NCI-H345 treated with DMSO at 0.1 percent for 48 hours (cell line): ENCODE results near the gene CIT.
"Not testable (repeated sequence)": the region's sequence is repeated elsewhere in the genome, so short reads cannot be mapped to it uniquely, and the experiment has no call there.

Source experiments
- DNase-seq: peaks from one replicate; lab custom pipeline; 2025; ENCODE audit not compliant: unreplicated experiment; lab: John Stamatoyannopoulos, UW

CIT gene

DNA sequence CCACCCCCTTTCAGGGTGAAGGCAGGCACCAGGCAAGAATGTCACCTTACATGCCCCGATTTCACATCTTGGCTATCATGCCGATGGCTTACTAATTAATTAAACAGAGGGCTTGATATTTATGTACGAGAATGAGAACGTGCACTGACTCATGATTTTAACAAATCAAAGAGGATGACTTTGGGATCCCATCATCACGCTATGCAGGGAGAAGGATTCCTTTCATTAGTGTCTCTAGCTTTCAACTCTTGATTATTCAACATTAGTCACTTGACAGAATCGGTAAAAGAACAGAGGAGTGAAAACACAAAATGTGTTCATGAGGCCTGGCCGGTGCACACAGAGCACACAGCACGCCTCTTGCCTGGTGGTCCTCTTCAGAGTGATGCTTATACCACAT, 128.6 kb downstream of the CIT start:
- no peak for DNase-seq

DNA sequence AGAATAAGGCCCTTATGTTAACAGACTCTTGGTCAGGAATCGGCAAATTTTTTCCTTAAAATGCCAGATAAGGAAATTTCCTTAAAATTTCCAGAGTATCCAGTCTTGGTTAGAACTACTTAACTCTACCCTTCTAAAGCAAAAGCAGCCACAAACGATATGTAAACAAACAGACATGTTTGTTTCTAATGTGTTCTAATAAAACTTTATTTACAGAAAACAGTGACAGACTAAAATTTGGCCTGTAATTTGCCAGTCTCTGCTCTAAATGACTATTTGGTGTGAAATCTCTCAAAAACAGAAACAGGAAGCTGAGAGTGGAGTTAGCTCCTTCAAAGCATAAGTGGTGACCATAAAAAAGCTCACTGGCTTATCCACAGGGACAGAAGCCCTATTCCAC, 131.0 kb downstream of the CIT start:
- DNase-seq, result no peak

DNA sequence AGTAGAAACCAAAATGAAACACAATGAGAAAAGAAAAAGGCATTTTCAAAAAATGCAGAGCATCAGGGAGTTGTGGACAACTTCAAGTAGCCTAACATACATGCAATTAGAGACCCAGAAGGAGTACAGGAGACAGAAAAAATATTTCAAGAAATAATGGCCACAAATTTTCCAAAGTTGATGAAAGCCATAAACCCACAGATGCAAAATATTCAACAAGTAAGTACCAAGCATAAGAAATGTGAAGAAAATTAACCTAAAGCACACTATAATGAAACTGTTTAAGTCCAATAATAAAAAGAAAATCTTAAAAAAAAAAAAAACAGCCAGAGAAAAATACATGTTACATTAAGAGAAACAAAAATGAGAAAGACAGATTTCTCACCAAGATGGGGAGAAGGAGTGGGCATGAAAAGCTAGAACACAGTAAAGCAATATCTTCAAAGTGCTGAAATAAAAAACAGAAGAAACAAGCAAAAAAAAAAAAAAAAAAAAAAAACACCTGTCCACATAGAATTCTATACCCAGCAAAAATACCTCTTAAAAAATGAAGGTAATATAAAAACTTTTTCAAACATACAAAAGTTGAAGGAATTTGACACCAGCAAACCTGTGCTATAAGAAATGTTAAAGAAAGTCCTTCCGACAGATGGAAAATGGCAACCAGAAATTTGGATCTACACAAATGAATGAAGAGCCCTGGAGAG, 132.1 kb downstream of the CIT start:
- DNase-seq, result no peak

DNA sequence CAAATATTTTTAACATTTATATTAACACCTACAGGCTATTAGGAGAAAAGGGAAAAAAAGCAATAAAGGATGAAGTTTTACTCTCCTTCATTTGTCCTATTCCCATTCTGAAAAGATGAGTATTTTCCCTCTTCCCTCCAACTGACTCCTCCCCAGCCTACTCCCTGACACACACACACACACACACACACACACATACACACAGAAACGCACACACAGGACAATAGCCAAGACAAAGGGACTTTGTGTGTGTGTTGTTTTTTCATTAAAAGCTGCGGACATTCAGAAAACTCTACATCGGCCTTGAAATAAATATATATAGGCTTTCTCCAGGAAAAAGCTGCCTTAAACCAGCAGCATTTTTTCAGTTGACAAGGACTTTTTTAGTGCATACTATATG, 134.4 kb downstream of the CIT start:
- no peak for DNase-seq

DNA sequence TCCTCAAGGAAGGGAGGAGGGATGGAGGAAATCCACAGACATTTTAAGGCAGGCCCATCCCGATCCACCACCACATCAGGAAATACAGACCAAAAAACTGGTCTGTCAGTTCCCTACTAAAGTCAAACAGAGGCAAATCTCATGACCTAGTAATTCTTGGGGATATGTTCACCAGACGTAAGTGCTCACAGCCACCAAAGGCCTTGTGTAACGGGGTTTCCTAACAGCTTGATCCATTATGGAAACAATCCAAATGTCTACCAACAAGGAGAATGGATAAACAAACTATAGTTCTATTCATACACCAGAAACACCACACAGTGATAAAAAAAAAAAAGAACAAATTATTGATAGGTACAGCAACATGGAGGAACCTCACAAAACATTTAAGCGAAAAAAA, 136.3 kb downstream of the CIT start:
- no peak for DNase-seq

DNA sequence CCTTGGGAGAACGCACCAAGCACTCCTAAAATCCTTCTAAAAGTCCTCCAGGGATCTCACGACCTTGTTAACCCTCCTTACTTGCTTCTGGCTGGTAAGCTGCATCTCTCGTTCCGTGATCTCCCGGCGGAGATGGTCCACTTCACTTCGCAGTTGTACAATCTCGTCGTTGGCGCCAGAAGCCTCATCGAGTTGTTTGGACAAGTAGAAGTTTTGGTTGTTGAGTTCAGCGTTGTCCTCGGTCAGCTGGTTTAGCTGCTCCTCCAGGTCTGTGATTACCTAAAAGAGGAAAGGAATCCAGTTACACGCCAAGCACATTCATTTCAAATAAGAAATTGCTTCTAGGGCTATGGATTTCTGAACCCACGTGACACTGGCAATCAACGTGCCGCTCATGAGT, 142.0 kb downstream of the CIT start:
- no peak for DNase-seq

DNA sequence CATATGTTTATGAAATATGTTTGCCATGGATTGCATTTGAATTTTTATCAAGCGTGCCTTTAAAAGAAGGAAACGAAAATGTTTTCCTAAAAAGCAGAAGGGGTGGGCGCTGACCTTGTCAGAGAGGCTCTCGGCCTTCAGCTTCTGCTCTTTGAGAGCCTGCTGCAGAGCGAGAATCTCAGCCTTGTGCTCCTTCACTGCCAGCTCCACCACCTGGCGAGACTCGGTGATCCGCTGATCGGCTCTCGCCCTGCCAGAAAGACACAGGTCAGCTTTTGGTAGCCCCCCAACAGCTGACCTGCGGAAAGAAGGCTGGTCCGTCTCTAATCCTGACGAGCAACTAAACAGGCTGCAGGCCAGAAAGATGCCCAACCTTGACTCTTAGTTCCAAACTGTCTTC, 146.7 kb downstream of the CIT start:
- DNase-seq, result no peak

DNA sequence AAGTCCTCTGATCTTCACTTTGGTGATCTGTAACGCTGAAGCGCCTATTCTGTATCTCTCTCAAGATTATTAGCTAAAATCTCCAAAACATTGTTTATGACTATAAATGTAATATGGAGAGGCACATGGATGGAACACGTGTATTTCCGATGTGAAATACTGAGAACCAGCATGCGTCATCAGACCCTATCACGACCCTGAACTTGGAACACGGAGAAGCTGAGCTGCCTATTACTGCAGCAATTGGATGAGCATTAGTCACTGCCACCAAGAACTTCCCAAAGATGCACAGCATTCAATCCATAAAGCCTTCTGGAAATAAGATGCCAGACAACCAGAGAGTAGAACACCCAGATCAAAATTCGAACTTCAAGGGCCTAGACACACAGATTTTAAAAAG, 147.2 kb downstream of the CIT start:
- no peak for DNase-seq

DNA sequence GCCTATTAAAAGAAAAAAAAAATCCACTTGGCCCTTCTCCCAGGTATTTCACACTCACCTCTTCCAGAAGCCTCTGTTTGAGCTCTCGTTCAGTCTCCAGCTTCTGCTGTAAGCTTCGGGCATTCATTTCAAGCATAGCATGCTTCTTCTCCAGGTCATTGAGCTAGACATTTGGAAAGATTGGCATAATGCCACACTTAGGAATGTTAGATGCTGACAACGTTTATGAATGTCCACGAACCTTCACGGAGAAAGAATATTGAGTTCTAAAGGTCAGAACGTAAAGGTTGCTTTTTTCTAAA, 148.7 kb downstream of the CIT start:
- no peak for DNase-seq

DNA sequence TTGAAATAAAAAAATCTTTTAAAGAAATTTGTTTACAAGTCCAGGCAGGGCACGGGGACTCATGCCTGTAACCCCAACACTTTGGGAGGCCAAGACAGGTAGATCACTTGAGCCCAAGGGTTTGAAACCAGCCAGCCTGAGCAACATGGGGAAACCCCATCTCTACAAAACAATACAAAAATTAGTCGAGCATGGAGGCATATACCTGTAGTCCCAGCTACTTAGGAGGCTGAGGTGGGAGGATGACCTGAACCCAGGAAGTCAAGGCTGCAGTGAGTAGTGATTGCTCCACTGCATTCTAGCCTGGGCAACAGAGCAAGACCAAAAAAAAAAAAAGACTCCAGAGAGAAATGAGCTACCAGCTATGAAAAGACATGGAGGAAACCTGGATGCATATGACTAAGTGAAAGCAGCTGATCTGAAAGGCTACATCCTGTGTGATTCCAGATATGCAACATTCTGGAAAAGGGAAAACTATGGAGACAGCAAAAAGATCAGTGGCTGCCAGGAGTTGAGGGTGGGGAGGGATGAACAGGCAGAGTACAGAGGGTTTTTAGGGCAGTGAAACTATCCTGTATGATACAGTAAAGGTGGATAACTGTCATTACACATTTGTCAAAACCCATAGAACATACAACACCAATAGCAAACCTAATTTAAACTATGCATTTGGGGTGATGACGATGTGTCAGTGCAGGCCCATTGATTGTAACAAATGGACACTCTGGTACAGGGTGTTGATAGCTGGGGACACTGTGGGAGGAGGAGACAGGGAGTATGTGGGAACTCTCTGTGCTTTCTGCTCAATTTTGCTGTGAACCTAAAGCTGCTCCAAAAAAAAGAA, 149.3 kb downstream of the CIT start:
- DNase-seq, result no peak

DNA sequence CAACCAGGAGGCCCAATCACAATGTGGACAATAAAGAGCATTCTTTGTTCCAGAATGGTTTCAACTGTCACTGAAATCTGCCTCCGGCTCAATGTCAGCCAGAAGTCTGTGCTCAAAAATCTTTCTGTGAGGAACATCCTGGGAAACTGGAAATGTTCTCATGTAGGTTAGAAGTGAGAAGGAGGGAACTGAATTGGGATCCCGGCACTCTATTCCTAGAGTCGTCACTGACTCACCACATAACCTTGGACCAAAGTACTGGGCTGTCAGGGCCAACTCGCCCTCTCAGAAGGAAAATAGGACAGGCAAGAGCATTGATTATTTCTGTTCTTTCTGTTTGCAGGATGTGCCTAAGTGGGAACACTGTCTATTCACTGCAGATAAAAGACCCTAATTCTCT, 151.6 kb downstream of the CIT start:
- no peak for DNase-seq

DNA sequence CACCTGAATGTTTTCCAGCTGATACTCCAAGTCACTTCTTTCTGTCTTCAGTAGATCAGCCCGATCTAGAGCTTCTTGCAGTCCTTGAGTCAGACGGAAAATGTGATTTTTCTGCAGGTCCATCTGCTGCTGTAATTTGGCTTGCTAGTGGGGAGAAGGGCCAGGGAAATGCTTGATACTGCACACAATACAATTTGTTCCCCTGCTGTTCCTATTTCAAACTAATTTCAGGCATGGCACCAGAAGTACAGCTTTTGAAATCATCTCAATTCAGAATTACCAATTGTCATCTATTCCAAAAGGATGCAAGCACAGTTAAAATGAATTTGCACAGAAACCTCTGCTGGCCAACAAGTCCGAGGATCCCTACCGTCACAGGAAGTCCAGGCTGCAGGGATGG, 155.8 kb downstream of the CIT start:
- no peak for DNase-seq

DNA sequence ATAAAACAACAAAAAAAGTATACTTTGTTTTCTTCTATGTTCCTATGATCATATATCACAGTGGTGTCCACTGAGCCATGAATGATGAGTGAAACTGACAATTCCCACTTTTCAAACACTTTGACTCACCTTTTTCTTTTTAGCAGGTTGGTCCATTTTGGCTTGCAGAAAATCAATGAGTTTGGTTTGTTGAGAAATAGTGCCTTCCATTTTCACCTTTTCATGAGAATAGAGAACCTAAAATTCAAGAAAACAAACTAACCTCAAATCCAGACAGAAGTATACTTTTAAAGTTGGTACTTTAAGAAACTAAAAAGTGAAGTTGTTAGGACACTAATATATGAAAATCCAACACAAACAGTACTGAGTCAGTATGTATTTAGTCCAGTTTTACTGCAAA, 156.8 kb downstream of the CIT start:
- DNase-seq, result no peak

DNA sequence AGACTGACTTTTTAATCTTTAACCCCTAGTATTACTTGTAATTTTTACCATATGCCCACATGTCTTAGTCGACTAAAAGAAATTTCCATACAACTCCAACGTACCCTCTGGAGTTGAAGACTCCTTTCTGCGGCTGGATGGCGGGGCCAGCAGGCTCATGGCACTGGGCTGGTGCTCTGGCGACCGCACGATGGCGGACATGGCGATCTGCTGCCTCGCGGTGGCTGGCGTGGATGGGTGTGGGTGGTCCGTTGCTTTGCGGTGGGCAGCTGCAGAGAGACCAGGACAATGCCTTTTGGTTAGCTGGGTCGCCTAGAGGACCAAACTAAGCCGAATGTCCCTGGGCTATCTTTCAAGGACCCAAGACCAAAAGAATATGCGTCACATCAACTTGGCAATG, 159.0 kb downstream of the CIT start:
- DNase-seq, result no peak

DNA sequence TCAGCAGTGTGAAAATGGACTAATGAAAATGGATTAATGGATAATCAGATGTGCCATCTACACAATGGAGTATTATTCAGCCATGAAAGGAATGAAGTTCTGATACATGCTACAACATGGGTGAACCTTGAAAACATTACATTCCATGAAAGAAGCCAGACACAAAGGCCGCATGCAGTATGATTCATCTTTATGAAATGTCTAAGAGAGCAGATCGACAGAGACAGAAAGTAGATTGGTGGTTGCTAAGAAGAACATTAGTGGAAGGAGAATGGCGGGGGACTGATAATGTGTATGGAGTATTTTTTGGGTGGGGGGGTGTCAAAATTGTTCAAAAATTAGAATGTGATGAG, 161.9 kb downstream of the CIT start:
- no peak for DNase-seq

DNA sequence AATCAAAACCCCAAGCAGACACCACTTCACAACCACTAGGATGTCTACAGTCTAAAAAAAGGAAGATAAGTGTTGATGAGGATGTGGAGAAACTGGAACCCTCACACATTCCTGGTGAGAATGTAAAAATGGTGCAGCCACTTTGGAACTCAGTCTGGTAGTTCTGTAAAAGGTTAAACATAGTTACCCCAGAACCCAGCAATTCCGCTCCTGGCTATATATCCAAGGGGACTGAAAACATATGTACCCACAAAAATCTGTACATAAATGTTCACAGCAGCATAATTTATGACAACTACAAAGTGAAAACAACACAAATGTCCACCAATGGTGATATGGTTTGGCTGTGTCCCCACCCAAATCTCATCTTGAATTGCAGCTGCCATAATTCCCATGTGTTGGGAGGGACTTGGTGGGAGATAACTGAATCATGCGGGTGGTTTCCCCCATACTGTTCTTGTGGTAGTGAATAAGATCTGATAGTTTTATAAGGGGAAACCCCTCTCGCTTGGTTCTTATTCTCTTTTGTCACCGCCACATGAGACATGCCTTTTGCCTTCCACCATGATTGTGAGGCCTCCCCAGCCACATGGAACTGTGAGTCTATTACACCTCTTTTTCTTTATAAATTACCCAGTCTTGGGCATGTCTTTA, 162.4 kb downstream of the CIT start:
- no peak for DNase-seq

DNA sequence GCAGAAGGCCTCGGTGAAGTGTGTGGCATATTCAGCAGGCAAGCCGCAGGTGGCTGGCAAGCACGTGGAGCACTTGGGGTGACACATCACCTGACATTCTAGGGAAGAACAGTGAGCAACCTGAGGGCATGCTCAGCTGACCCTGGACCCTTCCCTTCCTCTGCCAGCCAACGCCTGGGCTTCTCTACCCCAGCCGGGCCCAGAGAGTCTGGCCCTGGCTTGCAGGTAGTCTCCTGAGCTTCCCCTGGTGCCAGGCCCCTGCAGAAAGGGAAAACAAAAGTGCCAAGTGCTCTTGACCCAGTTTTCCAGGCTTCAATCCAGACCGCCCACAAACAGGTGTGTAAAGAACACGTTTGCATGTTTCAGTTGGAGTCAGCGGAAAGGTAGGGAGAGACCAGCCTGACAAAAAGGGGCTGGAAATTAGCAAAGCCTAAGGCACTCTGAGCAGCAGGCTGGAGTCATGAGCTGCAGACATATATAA, 163.5 kb downstream of the CIT start:
- DNase-seq, result no peak

DNA sequence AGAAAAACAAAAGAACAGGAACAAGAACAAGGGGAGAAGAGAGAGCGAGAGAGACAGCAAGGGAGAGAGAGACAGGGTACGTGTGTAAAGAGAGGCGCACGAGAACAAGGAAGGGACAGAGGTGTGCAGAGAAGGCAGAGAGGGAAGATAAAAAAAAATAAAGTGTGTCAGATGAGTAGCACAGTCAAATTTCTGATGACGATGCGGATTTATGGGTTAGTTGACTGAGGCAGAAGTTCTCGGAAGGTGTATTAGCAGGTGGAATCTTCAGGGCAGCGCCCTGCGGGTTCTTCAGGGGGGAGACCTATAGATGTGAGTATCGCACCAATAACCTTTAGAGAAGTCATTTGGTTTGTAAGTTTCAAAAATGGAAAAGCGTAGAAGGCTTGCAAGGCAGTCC, 164.4 kb downstream of the CIT start:
- no peak for DNase-seq

DNA sequence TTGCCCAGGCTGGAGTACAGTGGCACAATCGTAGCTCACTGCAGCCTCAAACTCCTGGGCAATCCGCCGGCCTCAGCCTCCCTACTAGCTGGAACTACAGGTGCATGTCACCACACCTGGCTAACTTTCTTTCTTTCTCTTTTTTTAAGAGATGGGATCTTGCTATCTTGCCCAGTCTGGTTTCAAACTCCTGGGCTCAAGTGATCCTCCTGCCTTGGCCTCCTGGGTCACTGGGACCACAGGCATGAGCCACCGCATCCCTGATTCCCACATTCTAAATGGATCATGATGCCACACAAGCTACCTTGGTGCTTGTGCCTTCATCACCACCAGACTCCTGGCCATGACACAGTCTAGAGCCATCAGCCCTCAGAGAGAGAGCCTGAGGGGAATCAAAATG, 165.4 kb downstream of the CIT start:
- DNase-seq, result no peak

DNA sequence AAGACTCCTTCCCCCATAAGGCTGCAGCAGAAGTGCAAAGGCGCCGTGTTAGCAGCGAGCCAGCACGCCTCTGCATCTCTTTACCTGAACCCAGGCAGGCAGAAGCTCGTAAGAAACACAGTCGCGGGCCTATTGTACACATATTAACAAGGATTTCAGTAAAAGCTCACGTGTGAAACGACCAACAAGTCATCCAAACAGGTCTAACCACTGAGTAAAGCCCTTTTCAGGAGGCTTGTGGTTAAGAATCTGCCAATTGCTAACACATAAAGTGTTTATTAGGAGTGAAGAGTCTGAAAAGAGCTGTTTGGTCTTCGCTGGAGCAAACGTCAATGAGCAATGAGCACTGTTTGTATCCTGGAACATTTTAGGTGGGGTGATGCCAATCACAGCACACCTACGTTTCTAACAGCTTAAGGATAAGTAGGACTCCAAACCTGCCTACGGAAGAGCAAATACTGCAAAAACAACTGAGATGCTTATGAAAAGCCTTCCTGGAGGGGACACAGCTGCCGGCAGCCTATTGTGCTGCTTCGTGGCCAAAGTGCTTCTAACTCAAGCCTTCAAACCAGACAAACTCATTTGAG, 166.1 kb downstream of the CIT start:
- DNase-seq, result no peak

DNA sequence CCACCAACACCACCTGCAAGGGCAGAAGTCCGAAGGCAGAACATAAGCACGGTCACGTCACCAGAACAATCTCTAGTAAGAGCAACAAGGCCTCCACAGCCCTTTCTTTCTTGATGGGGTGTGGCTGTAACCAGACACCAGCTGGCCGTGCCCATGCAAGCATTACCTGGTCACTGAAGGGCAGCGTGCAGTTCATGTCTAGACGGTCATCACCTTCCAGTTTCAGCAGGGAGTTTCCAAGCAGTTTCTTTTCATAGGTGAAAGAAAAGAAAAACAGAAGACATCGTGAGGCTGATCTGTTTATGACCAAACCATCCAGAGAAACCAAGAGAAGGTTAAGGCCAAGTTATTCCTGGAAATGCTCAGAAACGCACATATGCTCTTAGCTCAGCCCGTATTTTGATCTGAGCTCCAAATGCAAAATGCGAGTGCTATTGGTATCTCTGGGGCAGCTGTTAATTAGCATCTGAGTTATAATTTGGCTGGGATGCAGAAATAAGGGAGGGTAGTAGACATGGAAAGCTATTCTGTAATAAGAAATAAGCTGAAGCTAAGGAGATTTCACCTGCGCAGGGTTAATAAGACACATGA, 166.7 kb downstream of the CIT start:
- DNase-seq, result no peak

DNA sequence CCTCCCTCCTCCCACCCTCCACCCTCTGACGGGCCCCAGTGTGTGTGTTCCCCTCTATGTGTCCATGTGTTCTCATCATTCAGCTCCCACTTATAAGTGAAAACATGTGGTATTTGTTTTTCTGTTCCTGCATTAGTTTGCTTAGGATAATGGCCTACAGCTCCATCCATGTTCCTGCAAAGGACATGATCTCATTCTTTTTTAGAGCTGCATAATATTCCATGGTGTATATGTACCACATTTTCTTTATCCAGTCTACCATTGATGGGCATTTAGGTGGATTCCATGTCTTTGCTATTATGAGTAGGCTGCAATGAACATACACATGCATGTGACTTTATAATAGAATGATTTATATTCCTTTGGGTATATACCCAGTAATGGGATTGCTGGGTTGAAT, 170.7 kb downstream of the CIT start:
- not testable (repeated sequence) for DNase-seq
